Neural cell (in vitro differentiated cells): ENCODE results near the gene RAP1GDS1. TPM values are rescaled to one million over a fixed set of nuclear protein-coding genes. Genes with fewer than 3 reads are reported as not detected.

ENCODE experiments used
- H2AFZ ChIP-seq: fragments of 200-600, 300-800 bp; sonication (generic), shearing (Covaris generic); 2 replicates; pipeline ENCODE4 v1.6.0; 2014; ENCODE audit warnings: low read depth, mild to moderate bottlenecking, antibody characterized with exemption, low read length, moderate library complexity
- H3F3A ChIP-seq: fragments of 200-600 bp; shearing (Covaris generic); 2 replicates; pipeline ENCODE4 v1.6.1; 2016; ENCODE audit warnings: mild to moderate bottlenecking, moderate library complexity, mixed read lengths, antibody characterized with exemption, low read length; ENCODE audit not compliant: insufficient read depth, poor library complexity, severe bottlenecking
- H3K27ac ChIP-seq: fragments of 200-600, 300-800 bp; sonication (generic), shearing (Covaris generic); 2 replicates; pipeline ENCODE4 v1.5.1; 2014; ENCODE audit warnings: mild to moderate bottlenecking, low read length, moderate library complexity
- H3K27me3 ChIP-seq: fragments of 300-800, 200-600 bp; sonication (generic), shearing (Covaris generic); 2 replicates; pipeline ENCODE4 v1.6.0; 2014; ENCODE audit warnings: mild to moderate bottlenecking, low read depth, low read length, moderate library complexity; ENCODE audit not compliant: insufficient read depth
- H3K36me3 ChIP-seq: fragments of 300-800, 200-600 bp; sonication (generic), shearing (Covaris generic); 2 replicates; pipeline ENCODE4 v1.5.1; 2014; ENCODE audit warnings: mild to moderate bottlenecking, antibody characterized with exemption, low read length, moderate library complexity; ENCODE audit not compliant: insufficient read depth
- H3K4me2 ChIP-seq: fragments of 300-800, 200-600 bp; sonication (generic), shearing (Covaris generic); 2 replicates; pipeline ENCODE4 v1.6.0; 2014; ENCODE audit warnings: mild to moderate bottlenecking, low read length
- H3K4me3 ChIP-seq: fragments of 300-800, 200-600 bp; sonication (generic), shearing (Covaris generic); 2 replicates; pipeline ENCODE4 v1.5.1; 2014; ENCODE audit warnings: mild to moderate bottlenecking, low read length, moderate library complexity
- H3K79me2 ChIP-seq: fragments of 200-600 bp; shearing (Covaris generic); replicated peaks from 2 replicates; pipeline ENCODE4 v1.6.0; 2014; ENCODE audit warnings: mild to moderate bottlenecking, low read length, moderate library complexity; ENCODE audit not compliant: insufficient read depth
- H3K9ac ChIP-seq: fragments of 300-800, 200-600 bp; sonication (generic), shearing (Covaris generic); 2 replicates; pipeline ENCODE4 v1.6.1; 2016; ENCODE audit warnings: mild to moderate bottlenecking, low read length, mixed read lengths
- H3K9me2 ChIP-seq: fragments of 200-600 bp; shearing (Covaris generic); 2 replicates; pipeline ENCODE4 v1.6.1; 2016; ENCODE audit warnings: mild to moderate bottlenecking, low read length, mixed read lengths; ENCODE audit not compliant: insufficient read depth
- H3K9me3 ChIP-seq: fragments of 200-600, 300-800 bp; sonication (generic), shearing (Covaris generic); 2 replicates; pipeline ENCODE4 v1.6.1; 2016; ENCODE audit warnings: mild to moderate bottlenecking, mixed run types, low read length, moderate library complexity, mixed read lengths
- H4K20me1 ChIP-seq: fragments of 200-600 bp; shearing (Covaris generic); 2 replicates; pipeline ENCODE4 v1.6.1; 2016; ENCODE audit warnings: mild to moderate bottlenecking, mixed run types; ENCODE audit not compliant: insufficient read depth
- CTCF ChIP-seq: fragments of 450-650 bp; IDR thresholded peaks from 2 replicates; pipeline ENCODE4 v1.5.1; 2014; ENCODE audit warnings: antibody characterized with exemption, mild to moderate bottlenecking, moderate library complexity; ENCODE audit not compliant: poor library complexity, severe bottlenecking
- EP300 ChIP-seq: fragments of 450-650 bp; conservative IDR thresholded peaks from 2 replicates; pipeline ENCODE4 v1.6.1; 2014; ENCODE audit warnings: antibody characterized with exemption, mild to moderate bottlenecking, moderate library complexity; ENCODE audit not compliant: poor library complexity, severe bottlenecking
- EZH2 ChIP-seq: fragments of 200-600, 300-800 bp; shearing (Covaris generic), sonication (generic); IDR thresholded peaks from 2 replicates; pipeline ENCODE4 v1.6.1; 2014; ENCODE audit warnings: antibody characterized with exemption, low read length, borderline replicate concordance, mild to moderate bottlenecking; ENCODE audit not compliant: insufficient read depth, poor library complexity, severe bottlenecking
- MXI1 ChIP-seq: fragments of 450-650 bp; conservative IDR thresholded peaks from 2 replicates; pipeline ENCODE4 v1.6.1; 2014; ENCODE audit warnings: antibody characterized with exemption, mild to moderate bottlenecking; ENCODE audit not compliant: poor library complexity, severe bottlenecking
- POLR2AphosphoS5 ChIP-seq: IDR thresholded peaks from 2 replicates; pipeline ENCODE4 v1.6.1; 2012
- RAD21 ChIP-seq: fragments of 450-650 bp; conservative IDR thresholded peaks from 2 replicates; pipeline ENCODE4 v1.6.1; 2014; ENCODE audit warnings: antibody characterized with exemption, mild to moderate bottlenecking, moderate library complexity
- SMC3 ChIP-seq: fragments of 450-650 bp; conservative IDR thresholded peaks from 2 replicates; pipeline ENCODE4 v1.6.1; 2014; ENCODE audit warnings: antibody characterized with exemption, mild to moderate bottlenecking, moderate library complexity; ENCODE audit not compliant: poor library complexity
- TAF1 ChIP-seq: IDR thresholded peaks from 2 replicates; pipeline ENCODE4 v1.6.1; 2012; ENCODE audit warnings: low read depth
- polyA plus RNA-seq: library from polyadenylated mRNA; depleted of rRNA; stranded (reverse); fragments of >200 nt; gene quantifications from 2 replicates; pipeline ENCODE4 v1.2.3, GENCODE V29; 2014
- TF ChIP-seq, protein P1 (sequence below): IDR thresholded peaks from 2 replicates; pipeline ENCODE4 v1.6.1; 2012; ENCODE audit warnings: borderline replicate concordance

Gene RAP1GDS1
- polyA plus RNA-seq, 1 donor from 2014 or later: 41.1 TPM

- Histone ChIP-seq H3K36me3 (no peaks in the 10 kb centered on the region), H3K27me3 (no peaks in the 10 kb centered on the region), H2AFZ (no peak overlapping the region), H3K79me2 (no peaks in the 10 kb centered on the region), H3F3A (no peaks in the 10 kb centered on the region), H4K20me1 (no peaks in the 10 kb centered on the region), H3K4me2 (no peak overlapping the region), H3K9me3 (no peaks in the 10 kb centered on the region), H3K9ac (no peak overlapping the region), H3K27ac (no peak overlapping the region), H3K9me2 (no peaks in the 10 kb centered on the region), H3K4me3 (peak overlapping the region; percentile 19)
- TF ChIP-seq CTCF (no peak), POLR2AphosphoS5 (peak; percentile 12), EP300 (peak; percentile 11)
These were observed 172.5 kb downstream of the RAP1GDS1 start for GRCh38 chr4:98433691-98434090.

DNA sequence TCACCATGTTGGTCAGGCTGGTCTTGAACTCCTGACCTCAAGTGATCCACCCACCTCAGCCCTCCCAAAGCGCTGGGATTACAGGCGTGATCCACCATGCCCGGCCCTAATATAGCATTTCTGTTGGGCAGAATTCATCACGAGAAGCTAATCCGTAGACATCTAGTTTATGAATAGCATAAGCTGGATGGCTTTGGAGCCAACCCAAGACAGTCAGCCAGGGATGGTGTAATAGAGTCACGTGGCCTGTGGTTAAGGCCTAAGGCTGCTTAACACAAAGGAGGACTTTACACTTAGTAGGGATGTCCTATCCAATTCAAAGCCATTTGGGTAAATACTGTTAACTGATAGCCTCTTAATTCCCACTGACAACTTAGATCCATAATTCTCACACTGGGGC, 173.6 kb downstream of the RAP1GDS1 start:
- TF ChIP-seq SMC3 (no peak), EZH2 (no peak), MXI1 (no peak), POLR2AphosphoS5 (no peak), EP300 (no peak)
- TF ChIP-seq, protein P1, sequence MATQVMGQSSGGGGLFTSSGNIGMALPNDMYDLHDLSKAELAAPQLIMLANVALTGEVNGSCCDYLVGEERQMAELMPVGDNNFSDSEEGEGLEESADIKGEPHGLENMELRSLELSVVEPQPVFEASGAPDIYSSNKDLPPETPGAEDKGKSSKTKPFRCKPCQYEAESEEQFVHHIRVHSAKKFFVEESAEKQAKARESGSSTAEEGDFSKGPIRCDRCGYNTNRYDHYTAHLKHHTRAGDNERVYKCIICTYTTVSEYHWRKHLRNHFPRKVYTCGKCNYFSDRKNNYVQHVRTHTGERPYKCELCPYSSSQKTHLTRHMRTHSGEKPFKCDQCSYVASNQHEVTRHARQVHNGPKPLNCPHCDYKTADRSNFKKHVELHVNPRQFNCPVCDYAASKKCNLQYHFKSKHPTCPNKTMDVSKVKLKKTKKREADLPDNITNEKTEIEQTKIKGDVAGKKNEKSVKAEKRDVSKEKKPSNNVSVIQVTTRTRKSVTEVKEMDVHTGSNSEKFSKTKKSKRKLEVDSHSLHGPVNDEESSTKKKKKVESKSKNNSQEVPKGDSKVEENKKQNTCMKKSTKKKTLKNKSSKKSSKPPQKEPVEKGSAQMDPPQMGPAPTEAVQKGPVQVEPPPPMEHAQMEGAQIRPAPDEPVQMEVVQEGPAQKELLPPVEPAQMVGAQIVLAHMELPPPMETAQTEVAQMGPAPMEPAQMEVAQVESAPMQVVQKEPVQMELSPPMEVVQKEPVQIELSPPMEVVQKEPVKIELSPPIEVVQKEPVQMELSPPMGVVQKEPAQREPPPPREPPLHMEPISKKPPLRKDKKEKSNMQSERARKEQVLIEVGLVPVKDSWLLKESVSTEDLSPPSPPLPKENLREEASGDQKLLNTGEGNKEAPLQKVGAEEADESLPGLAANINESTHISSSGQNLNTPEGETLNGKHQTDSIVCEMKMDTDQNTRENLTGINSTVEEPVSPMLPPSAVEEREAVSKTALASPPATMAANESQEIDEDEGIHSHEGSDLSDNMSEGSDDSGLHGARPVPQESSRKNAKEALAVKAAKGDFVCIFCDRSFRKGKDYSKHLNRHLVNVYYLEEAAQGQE: no peak
- Histone ChIP-seq H3K4me2 (no peak overlapping the region), H3K9me2 (no peaks in the 10 kb centered on the region), H3K4me3 (no peak overlapping the region), H3K27me3 (no peaks in the 10 kb centered on the region), H3F3A (no peaks in the 10 kb centered on the region), H3K27ac (no peak overlapping the region), H4K20me1 (no peaks in the 10 kb centered on the region), H3K79me2 (no peaks in the 10 kb centered on the region), H3K9ac (no peak overlapping the region), H3K36me3 (no peaks in the 10 kb centered on the region), H2AFZ (no peak overlapping the region), H3K9me3 (no peaks in the 10 kb centered on the region)

GRCh38 chr4:98444371-98444770, 183.2 kb downstream of the RAP1GDS1 start:
- Histone ChIP-seq H3K9ac (no peak overlapping the region), H2AFZ (no peak overlapping the region), H3K36me3 (no peaks in the 10 kb centered on the region), H3K4me3 (no peak overlapping the region), H3K4me2 (no peak overlapping the region), H3K9me2 (no peaks in the 10 kb centered on the region), H3K9me3 (no peaks in the 10 kb centered on the region), H3K27me3 (no peaks in the 10 kb centered on the region), H4K20me1 (no peaks in the 10 kb centered on the region), H3F3A (no peaks in the 10 kb centered on the region), H3K79me2 (no peaks in the 10 kb centered on the region), H3K27ac (no peak overlapping the region)
- TF ChIP-seq SMC3 (no peak), CTCF (no peak), EZH2 (no peak), POLR2AphosphoS5 (no peak), RAD21 (no peak), MXI1 (no peak), EP300 (no peak), TAF1 (no peak)
- TF ChIP-seq, protein P1: no peak
